Stomach (tissue), 4 donors: ENCODE results near the gene IGSF21.

ENCODE experiments used
- POLR2A ChIP-seq, 4 donors: fragments of 450-650 bp; IDR thresholded peaks; one replicate each; pipeline ENCODE4 v1.6.1; 2016; ENCODE audit warnings: antibody characterized with exemption in 4 of 4, control low read depth in 2 of 4, mild to moderate bottlenecking in 1 of 4, moderate library complexity in 1 of 4
- TF ChIP-seq, protein P1 (sequence below), 7 experiments: fragments of 450-650 bp in 4 of 7; fragments of 200-600 bp in 3 of 7; sonication (generic) in 3 of 7; IDR thresholded peaks; one replicate each; pipeline ENCODE4 v1.5.1; 2016 to 2019; ENCODE audit warnings: antibody characterized with exemption in 7 of 7, control low read depth in 2 of 7, mild to moderate bottlenecking in 1 of 7

DNA sequence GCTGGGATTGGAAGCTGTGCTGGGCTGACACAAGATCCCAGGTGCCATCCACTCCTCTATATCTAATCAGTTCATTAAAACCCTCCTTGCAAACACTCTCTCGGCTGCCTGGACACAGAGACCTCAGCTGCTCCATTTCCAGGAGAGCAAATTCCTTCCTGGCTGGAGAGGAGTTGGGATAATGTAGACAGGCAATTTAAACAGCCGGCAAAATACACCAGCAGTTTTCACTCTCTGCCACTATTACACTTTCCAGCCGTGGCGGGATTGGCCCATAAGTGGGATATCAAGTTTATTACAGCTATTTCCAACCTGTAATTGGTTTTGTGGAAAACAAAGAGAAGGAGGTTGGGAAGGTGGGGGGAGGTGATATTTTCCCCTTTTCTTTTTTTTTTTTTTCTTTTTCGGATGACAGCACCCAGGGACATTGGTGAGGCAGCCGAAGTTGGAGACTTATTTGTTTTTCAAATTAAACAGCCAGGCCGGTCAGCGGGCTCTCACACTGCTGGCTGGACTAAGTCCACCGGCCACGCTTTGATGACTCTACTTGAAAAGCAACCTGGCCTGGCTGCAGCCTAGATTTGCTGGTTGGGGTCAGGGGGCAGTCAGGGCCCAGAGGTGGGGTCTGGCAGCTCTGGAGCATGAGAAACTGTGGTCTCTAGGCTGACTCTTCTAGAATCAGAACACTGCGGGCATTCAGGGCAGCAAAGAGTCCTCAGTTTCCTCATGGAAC lies 177.4 kb downstream of the IGSF21 start:
- TF ChIP-seq, protein P1, sequence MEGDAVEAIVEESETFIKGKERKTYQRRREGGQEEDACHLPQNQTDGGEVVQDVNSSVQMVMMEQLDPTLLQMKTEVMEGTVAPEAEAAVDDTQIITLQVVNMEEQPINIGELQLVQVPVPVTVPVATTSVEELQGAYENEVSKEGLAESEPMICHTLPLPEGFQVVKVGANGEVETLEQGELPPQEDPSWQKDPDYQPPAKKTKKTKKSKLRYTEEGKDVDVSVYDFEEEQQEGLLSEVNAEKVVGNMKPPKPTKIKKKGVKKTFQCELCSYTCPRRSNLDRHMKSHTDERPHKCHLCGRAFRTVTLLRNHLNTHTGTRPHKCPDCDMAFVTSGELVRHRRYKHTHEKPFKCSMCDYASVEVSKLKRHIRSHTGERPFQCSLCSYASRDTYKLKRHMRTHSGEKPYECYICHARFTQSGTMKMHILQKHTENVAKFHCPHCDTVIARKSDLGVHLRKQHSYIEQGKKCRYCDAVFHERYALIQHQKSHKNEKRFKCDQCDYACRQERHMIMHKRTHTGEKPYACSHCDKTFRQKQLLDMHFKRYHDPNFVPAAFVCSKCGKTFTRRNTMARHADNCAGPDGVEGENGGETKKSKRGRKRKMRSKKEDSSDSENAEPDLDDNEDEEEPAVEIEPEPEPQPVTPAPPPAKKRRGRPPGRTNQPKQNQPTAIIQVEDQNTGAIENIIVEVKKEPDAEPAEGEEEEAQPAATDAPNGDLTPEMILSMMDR (IDR thresholded peaks at IDR 0.05) = no peak
- no peak for TF ChIP-seq POLR2A (IDR thresholded peaks at IDR 0.05)
